ENCODE measurements around the gene SFTPD.
"Not testable (repeated sequence)": the region's sequence is repeated elsewhere in the genome, so short reads cannot be mapped to it uniquely, and the experiment has no call there.

SFTPD gene
- total RNA-seq: 0 to 0.10 reads per million in 2 donors

- no peak for DNase-seq
Observed at GRCh38 chr10:79948976-79949722, at the start of gene SFTPD. Gene SFTPD, minus strand, starts transcription at chr10:79949105. Its CDS starts 2,446 bp downstream, at chr10:79946659.

GRCh38 chr10:79995979-79996634 is 47.2 kb upstream of the SFTPD start:
- no peak for DNase-seq

GRCh38 chr10:79994556-79994955 is 45.7 kb upstream of the SFTPD start:
- DNase-seq: no peak

- DNase-seq: not testable (repeated sequence)
Observed at GRCh38 chr10:79988199-79988598, 39.3 kb upstream of the SFTPD start.

- DNase-seq: not testable (repeated sequence)
Observed at GRCh38 chr10:79986661-79987060, 37.8 kb upstream of the SFTPD start.

GRCh38 chr10:79985481-79986072 is 36.7 kb upstream of the SFTPD start:
- no peak for DNase-seq

- DNase-seq: no peak
Observed at GRCh38 chr10:79984851-79985250, 35.9 kb upstream of the SFTPD start.

- no peak for DNase-seq
Observed at GRCh38 chr10:79983286-79983909, 34.5 kb upstream of the SFTPD start.

GRCh38 chr10:79982861-79983260 is 34.0 kb upstream of the SFTPD start:
- no peak for DNase-seq

- no peak for DNase-seq
Observed at GRCh38 chr10:79982362-79982800, 33.5 kb upstream of the SFTPD start.

GRCh38 chr10:79981450-79982361 is 32.8 kb upstream of the SFTPD start:
- DNase-seq: no peak

- no peak for DNase-seq
Observed at GRCh38 chr10:79980711-79981110, 31.8 kb upstream of the SFTPD start.

GRCh38 chr10:79979976-79980687 is 31.2 kb upstream of the SFTPD start:
- no peak for DNase-seq

- DNase-seq: no peak
Observed at GRCh38 chr10:79979310-79979975, 30.5 kb upstream of the SFTPD start.

- no peak for DNase-seq
Observed at GRCh38 chr10:79976999-79977398, 28.1 kb upstream of the SFTPD start.

- no peak for DNase-seq
Observed at GRCh38 chr10:79970062-79970461, 21.2 kb upstream of the SFTPD start.

GRCh38 chr10:79947787-79948424 is 999 bp downstream of the SFTPD start:
- no peak for DNase-seq

GRCh38 chr10:79947083-79947415 is 1.9 kb downstream of the SFTPD start:
- no peak for DNase-seq

GRCh38 chr10:79946271-79947082 is 2.4 kb downstream of the SFTPD start:
- no peak for DNase-seq
